ENCODE data around the gene SPRN.

The SPRN gene

GRCh38 chr10:133411523-133412380, 12.7 kb downstream of the SPRN start:
- DNase-seq (ENCODE audit: extremely low read depth in 1 of 2, low read depth in 1 of 2), result no peak

DNA sequence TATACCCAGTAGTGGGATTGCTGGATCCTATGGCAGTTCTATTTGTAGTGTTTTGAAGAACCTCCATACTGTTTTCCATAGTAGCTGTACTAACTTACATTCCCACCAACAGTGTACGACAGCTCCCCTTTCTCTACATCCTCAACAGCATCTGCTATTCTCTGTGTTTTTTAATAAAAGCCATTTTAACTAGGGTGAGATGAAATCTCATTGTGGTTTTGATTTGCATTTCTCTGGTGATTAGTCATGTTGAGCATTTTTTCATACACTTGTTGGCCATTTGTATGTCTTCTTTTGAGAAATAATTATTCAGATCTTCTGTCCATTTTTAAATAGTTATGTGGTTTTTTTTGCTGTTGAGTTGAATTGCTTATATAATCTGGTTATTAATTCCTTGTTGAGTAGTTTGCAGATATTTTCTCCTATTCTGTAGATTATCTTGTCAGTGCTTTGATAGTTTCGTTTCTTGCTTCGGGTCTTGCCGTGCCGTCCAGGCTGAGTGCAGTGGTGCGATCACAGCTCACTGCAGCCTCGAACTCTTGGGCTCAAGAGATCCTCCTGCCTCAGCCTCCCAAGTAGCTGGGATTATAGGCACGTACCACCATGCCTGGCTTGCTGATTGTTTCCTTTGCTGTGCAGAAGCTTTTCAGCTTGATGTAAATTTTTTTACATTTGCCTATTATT, 18.4 kb downstream of the SPRN start:
- DNase-seq (ENCODE audit: extremely low read depth in 1 of 2, low read depth in 1 of 2), result no peak

GRCh38 chr10:133405272-133405671, 19.2 kb downstream of the SPRN start:
- no peak for DNase-seq (ENCODE audit: extremely low read depth in 1 of 2, low read depth in 1 of 2)

GRCh38 chr10:133403784-133404183, 20.6 kb downstream of the SPRN start:
- DNase-seq (ENCODE audit: extremely low read depth in 1 of 2, low read depth in 1 of 2), result no peak

DNA sequence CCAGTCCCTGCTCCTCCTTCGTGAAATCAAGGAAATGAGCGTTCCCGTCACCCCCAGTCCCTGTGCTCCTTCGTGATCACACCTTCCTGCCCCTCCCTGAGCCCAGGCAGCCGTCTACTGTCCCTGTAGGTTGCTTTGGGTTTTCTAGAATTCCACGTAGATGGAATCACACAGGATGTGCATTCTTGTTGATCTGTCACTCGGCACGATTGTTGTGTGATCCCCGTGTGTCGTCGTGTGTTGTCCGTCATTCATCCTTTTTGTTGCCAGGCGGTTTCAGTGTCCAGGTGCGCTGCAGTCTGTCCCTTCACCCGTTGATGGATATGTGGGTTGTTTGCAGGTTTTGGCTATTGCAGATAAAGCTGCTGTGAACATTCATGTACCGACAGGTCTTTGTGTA, 21.1 kb downstream of the SPRN start:
- DNase-seq (ENCODE audit: extremely low read depth in 1 of 2, low read depth in 1 of 2), result no peak

- DNase-seq (ENCODE audit: extremely low read depth in 1 of 2, low read depth in 1 of 2), result no peak
These were observed 22.3 kb downstream of the SPRN start for GRCh38 chr10:133401981-133402725.

- no peak for DNase-seq (ENCODE audit: extremely low read depth in 1 of 2, low read depth in 1 of 2)
These were observed 22.9 kb downstream of the SPRN start for GRCh38 chr10:133401500-133401899.

- DNase-seq (ENCODE audit: extremely low read depth in 1 of 2, low read depth in 1 of 2), result no peak
These were observed 23.6 kb downstream of the SPRN start for GRCh38 chr10:133400624-133401424.

DNA sequence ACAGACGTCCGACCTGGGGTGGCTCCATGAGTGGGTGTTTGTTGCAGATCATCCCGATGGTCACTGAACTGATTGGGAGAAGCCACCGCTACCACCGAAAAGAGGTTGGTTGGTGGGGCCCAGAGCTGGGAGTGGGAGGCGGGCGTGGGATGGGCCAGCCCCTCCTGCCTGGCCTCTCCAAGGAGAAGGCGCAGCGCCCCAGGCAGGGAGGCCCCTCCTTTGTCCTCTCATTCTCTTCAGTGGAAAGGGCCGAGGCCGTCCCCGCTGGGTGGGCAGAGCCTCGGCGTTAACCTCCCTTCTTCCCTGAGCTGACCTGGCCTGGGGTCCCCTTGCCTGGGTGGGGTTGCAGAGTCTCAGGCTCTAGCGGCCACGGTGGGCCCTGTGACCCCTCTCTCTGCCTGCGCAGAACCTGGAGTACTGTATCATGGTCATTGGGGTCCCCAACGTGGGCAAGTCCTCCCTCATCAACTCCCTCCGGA, 25.3 kb downstream of the SPRN start:
- DNase-seq (ENCODE audit: extremely low read depth in 1 of 2, low read depth in 1 of 2), result no peak

DNA sequence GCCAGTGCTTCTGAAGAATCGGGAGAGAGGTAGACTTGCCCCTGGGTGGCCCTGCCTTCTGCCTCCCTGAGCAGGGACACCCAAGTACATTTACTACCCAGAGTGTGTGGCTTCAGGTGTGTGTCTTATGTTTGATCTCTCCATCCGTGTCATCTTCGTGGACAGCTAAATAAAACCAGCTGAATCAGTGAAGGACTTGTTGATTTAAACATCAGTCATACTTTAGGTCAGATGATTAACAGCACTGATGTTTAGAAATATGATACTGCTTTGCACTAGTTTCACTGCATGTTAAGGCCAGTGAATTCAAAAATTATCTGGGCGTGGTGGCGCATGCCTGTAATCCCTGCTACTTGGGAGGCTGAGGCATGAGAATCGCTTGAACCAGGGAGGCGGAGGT, 26.5 kb downstream of the SPRN start:
- no peak for DNase-seq (ENCODE audit: extremely low read depth in 1 of 2, low read depth in 1 of 2)

DNA sequence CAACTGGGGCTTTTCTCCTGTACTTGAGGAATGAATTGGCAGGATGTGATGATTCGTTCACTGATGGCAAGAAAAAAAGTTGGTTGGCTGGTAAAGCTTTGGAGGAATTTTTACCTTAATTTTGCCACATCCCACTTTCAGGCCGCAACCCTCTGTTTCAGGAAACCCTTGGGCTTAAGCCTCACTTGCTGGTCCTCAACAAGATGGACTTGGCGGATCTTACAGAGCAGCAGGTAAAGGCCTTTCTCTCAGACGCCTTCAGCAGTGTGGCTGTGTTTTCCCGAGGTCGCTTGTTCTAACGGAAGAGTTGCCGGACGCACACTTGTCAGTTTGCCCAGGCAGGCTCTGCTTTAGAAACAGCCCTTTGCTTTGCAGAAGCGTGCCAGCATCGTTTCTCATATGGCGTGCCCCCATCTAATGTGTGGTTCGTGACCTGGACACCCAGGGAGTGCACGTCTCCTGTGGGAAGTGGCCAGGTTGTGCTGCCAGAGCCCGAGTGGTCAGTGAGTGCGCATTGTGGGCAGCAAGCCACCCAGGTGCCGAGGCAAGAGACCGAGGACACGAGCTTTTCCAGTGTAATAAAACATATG, 28.3 kb downstream of the SPRN start:
- DNase-seq (ENCODE audit: extremely low read depth in 1 of 2, low read depth in 1 of 2), result no peak

DNA sequence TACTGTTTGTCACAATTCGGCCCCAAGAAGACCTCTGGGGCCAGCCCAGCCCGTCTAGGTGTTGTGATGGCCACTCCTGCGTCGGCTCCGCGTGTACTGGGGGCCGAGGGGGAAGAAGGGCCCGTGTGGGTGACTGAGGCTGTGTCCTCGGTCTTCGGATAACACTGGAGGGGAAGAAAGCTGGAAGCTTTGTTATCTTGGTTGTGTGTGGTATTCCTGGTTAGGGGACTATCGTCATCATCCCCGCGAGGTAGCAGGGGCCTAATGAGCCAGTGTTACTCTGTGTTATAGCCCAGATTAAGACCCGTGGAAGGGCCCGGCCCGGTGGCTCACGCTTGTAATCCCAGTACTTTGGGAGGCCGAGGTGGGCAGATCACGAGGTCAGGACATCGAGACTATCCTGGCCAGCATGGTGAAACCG, 29.6 kb downstream of the SPRN start:
- no peak for DNase-seq (ENCODE audit: extremely low read depth in 1 of 2, low read depth in 1 of 2)

DNA sequence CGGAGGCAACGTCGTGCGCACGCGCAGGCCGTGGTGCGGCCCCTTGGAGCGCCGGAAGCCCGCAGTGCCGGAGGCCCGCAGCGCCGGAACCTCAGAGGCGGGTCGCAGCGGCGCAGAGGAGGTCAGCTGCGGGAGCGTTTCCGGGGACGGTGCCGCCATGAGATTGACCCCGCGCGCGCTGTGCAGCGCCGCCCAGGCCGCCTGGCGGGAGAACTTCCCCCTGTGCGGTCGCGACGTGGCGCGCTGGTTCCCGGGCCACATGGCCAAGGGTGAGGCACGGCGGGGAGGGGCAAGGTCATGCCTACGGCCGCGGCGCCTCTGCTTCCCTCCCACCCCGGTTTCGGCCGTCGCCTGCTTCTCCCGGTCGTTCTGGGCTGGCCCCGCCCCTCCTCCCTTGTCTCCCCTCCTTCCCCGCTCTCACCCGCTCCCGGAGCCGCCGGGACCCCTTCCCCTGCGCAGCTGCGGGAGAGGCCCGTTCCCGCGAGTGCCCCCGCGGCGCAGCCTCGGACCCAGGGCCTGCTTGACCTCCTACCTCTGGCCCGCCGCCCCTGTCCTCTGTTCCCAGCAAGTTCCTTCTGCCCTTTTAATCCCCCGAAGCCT, 30.3 kb downstream of the SPRN start, which contains the start of gene MTG1:
Gene MTG1 (plus strand): TSS at position 94 of the 600 bp plus-strand sequence. CDS start 64 bp downstream, at position 158.
- peak; percentile 73 to 94 for DNase-seq (ENCODE audit: extremely low read depth in 1 of 2, low read depth in 1 of 2)

GRCh38 chr10:133393401-133394063, 30.9 kb downstream of the SPRN start:
- no peak for DNase-seq (ENCODE audit: extremely low read depth in 1 of 2, low read depth in 1 of 2)

DNA sequence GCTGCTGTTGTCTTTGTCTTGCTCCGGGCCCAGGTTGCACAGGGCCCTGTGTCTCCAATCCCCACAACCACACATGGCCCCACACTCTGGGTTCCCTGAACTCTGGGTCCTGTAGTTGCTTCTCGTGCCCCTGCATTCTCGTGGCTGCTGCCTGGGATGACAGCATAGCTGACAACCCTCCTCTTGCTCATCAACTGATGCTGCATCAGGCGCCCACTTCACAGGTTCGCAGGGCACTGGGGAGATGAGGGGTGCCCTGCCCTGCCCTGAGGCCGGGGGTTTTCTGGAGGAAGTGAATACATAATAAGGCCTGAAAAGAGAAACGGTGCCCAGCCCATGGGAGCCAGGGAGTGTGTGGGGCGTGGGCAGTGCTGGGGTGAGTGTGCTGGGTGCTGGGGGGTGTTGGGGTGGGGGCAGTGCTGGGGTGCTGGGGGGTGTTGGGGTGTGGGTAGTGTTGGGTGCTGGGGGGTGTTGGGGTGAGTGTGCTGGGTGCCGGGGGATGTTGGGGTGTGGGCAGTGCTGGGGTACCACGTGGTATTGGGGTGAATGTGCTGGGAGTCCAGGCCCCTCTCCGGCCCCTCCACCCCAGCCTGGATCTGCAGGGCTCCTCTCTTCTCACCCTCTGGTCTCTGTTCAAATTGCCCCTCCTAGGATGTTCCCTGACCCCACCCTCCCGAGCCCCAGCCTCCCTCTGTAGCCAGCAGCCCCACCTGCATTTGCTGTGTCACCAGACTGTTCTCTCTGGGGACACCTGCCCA, 32.5 kb downstream of the SPRN start:
- DNase-seq (ENCODE audit: extremely low read depth in 1 of 2, low read depth in 1 of 2), result no peak

GRCh38 chr10:133391249-133391635, 33.2 kb downstream of the SPRN start:
- no peak for DNase-seq (ENCODE audit: extremely low read depth in 1 of 2, low read depth in 1 of 2)

DNA sequence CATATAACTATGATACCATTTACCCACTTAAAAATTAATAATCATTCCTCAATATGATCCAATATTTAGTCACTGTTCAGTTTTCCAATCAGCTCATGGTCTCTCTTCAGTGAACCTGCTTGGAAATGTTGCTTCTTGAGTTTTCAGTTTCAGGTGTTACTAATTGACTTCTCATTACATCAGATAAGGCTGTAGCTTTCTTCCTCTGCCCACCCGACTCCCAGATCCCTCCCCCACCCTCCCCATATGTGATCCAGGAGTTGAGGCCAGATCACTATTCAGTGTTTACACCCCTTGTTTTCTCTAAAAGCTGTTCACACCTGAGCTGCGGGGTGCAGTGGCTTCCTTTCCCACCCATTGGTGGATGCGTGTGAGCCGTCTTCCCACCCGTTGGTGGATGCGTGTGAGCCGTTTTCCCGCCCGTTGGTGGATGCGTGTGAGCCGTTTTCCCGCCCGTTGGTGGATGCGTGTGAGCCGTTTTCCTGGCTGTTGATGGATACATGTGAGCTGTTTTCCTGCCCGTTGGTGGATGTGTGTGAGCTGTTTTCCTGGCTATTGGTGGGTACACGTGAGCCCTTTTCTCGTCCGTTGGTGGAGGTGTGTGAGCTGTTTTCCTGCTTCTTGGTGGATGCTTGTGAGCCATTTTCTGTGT, 33.7 kb downstream of the SPRN start:
- no peak for DNase-seq (ENCODE audit: extremely low read depth in 1 of 2, low read depth in 1 of 2)

All from activated CD8-positive, alpha-beta memory T cell treated with anti-CD3 and anti-CD28 coated beads for 1 hour (primary cell).